SK-N-SH treated with all-trans-retinoic acid at 6 μM for 48 hours (cell line): Measurements from ENCODE around the gene SUGCT.

ENCODE experiments used
- ATAC-seq: fragments of 200-7000 bp; cut with Tn5 transposase; 3 replicates; pipeline ENCODE4 v1.9.1; 2020; ENCODE audit warnings: mild to moderate bottlenecking, moderate library complexity
- ARNTL ChIP-seq: fragments of 450-650 bp; formaldehyde crosslinking; IDR thresholded peaks from 2 replicates; pipeline ENCODE4 v1.5.0; 2020; ENCODE audit warnings: low read depth, mild to moderate bottlenecking, moderate library complexity, borderline replicate concordance
- BACH2 ChIP-seq: fragments of 250-450 bp; sonication (Bioruptor Pico); IDR thresholded peaks from 2 replicates; pipeline ENCODE4 v1.9.0; 2021; ENCODE audit warnings: mild to moderate bottlenecking, borderline replicate concordance
- CSDC2 ChIP-seq: fragments of 250-450 bp; sonication (Bioruptor Pico); IDR thresholded peaks from 2 replicates; pipeline ENCODE4 v1.5.0; 2020; ENCODE audit warnings: mild to moderate bottlenecking, moderate library complexity
- ESRRG ChIP-seq: fragments of 250-450 bp; sonication (Bioruptor Pico); IDR thresholded peaks from 2 replicates; pipeline ENCODE4 v1.6.1; 2021; ENCODE audit warnings: mild to moderate bottlenecking
- ISL1 ChIP-seq: fragments of 250-450 bp; sonication (Bioruptor Pico); IDR thresholded peaks from 2 replicates; pipeline ENCODE4 v2.1.2; 2022; ENCODE audit warnings: mild to moderate bottlenecking, moderate library complexity
- OSR1 ChIP-seq: fragments of 250-450 bp; sonication (Bioruptor Pico); IDR thresholded peaks from 2 replicates; pipeline ENCODE4 v1.8.0; 2022; ENCODE audit warnings: moderate library complexity, mild to moderate bottlenecking, inconsistent platforms
- PPARA ChIP-seq: fragments of 250-450 bp; sonication (Bioruptor Pico); IDR thresholded peaks from 2 replicates; pipeline ENCODE4 v1.5.0; 2020; ENCODE audit warnings: mild to moderate bottlenecking, borderline replicate concordance
- RARB ChIP-seq: fragments of 250-450 bp; sonication (Bioruptor Pico); IDR thresholded peaks from 2 replicates; pipeline ENCODE4 v1.8.0; 2021; ENCODE audit warnings: mild to moderate bottlenecking, moderate library complexity
- SNAI2 ChIP-seq: fragments of 250-450 bp; sonication (Bioruptor Pico); IDR thresholded peaks from 2 replicates; pipeline ENCODE4 v1.5.0; 2020; ENCODE audit warnings: mild to moderate bottlenecking, moderate library complexity
- TCF4 ChIP-seq: fragments of 250-450 bp; sonication (Bioruptor Pico); IDR thresholded peaks from 2 replicates; pipeline ENCODE4 v1.8.0; 2021; ENCODE audit warnings: mild to moderate bottlenecking, moderate library complexity, borderline replicate concordance
- TOX ChIP-seq: fragments of 250-450 bp; sonication (Bioruptor Pico); IDR thresholded peaks from 2 replicates; pipeline ENCODE4 v1.8.0; 2021; ENCODE audit warnings: mild to moderate bottlenecking, moderate library complexity, borderline replicate concordance
- ZC3H10 ChIP-seq: fragments of 250-450 bp; sonication (Bioruptor Pico); IDR thresholded peaks from 2 replicates; pipeline ENCODE4 v1.5.1; 2021; ENCODE audit warnings: mild to moderate bottlenecking, moderate library complexity
- ZFP30 ChIP-seq: fragments of 450-650 bp; formaldehyde crosslinking; IDR thresholded peaks from 2 replicates; pipeline ENCODE4 v1.5.0; 2022; ENCODE audit warnings: mild to moderate bottlenecking, moderate library complexity
- ZNF565 ChIP-seq: fragments of 450-650 bp; formaldehyde crosslinking; conservative IDR thresholded peaks from 2 replicates; pipeline ENCODE4 v1.5.0; 2020; ENCODE audit warnings: low read depth, mild to moderate bottlenecking, moderate library complexity
- ZNF8 ChIP-seq: fragments of 450-650 bp; formaldehyde crosslinking; IDR thresholded peaks from 2 replicates; pipeline ENCODE4 v1.5.0; 2020; ENCODE audit warnings: mild to moderate bottlenecking, moderate library complexity
- TF ChIP-seq, protein P1 (sequence below): fragments of 250-450 bp; sonication (Bioruptor Pico); IDR thresholded peaks from 2 replicates; pipeline ENCODE4 v1.5.1; 2020; ENCODE audit warnings: low read depth, mild to moderate bottlenecking, moderate library complexity
- TF ChIP-seq, protein P2 (sequence below): fragments of 250-450 bp; sonication (Bioruptor Pico); IDR thresholded peaks from 2 replicates; pipeline ENCODE4 v1.8.0; 2021; ENCODE audit warnings: low read depth, mild to moderate bottlenecking, moderate library complexity, borderline replicate concordance
- TF ChIP-seq, protein P3 (sequence below): fragments of 250-450 bp; sonication (Bioruptor Pico); IDR thresholded peaks from 2 replicates; pipeline ENCODE4 v1.5.0; 2020; ENCODE audit warnings: mild to moderate bottlenecking, moderate library complexity

SUGCT gene

DNA sequence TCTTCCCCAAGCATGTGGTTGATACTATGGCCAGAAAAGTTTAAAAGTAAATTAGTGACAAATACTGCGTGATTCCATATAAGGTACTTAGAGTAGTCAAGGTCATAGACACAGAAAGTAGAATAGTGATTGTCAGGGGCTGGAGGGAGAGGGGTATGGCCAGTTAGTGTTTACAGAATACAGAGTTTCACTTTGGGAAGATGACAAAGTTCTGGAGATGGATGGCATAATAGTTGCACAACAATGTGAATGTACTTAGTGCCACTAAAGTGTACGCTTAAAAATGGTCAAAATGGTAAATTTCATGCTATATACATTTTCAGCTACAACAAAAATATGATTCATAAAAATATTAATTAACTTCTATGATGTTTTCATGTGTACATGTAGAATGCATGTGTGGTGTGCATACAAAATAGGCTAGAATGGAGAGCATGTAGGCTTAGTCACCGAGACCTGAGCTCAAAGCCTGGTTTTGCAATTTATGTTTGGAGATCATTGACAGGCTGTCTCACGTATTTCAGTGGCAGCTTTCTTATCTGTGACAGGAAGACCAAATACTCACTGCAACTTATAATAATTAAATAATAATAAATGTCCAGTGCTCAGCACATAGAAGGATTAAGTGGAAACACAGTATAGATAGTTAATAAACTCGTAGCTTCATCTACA lies 625.6 kb downstream of the SUGCT start:
- ATAC-seq = no peak
- TF ChIP-seq BACH2 (CRISPR knock-in tag) (no peak), ISL1 (CRISPR knock-in tag) (0 out of 2 replicates have a peak, but pooled peaks have one; percentile 35)

DNA sequence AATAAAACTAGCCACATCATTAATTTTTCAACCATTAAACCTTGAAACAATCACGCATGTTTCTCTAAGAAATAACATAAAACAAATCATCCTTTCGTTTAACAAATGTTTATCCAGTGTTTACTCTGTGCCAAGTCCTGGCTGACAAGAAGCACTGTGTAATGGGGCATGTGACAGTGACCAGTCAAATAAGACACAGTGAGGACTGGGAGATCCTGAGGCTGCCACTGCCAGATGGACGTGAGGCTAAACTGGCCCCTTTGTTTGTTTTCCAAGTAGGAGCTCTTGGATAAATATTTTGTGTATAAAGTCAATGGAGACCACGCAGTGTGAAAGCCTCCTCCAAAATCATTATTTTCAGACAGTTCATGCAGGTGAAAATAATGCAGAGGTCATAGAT lies 626.2 kb downstream of the SUGCT start:
- TF ChIP-seq PPARA = no peak
- TF ChIP-seq, all 23 proteins: peak for 0
- no peak for ATAC-seq

DNA sequence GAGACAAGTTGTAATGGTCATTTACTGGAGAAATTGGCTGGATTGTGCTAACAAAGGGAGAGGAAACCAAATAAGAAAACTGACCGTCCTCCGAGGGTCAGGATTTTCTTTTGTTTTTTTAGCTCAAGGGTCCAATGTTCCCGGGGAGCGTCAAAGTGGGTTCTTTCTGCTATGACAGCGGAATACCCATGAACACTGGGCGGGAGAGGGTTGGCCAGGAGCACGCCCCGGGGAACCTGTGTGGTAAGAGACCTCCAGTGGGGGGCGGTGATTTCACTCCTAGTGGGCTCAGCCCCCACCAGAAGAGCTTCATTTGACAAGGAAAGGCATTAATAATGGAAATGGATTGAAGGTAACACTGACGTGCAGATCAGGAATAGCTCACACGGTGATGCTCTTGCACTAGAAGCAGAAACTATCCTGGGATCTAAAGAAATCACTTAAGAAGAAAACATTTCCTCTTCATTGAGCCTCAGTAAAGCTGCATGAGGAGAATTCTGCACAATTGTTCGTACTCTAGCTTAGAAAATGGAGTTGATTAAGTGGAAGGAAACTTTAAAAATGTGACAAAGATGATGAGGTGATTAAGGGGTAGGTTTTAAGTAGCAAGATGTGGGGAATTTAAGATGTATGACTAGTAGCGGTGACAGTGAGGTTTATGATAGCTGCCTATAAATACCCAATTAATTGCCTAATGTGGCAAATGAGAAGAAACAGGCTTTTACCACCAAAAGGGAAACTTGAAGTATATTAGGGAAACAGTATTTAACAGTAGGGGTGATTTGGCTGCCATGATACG lies 627.2 kb downstream of the SUGCT start:
- ATAC-seq = no peak
- no peak for TF ChIP-seq ARNTL (CRISPR knock-in tag)
- TF ChIP-seq, protein P1, sequence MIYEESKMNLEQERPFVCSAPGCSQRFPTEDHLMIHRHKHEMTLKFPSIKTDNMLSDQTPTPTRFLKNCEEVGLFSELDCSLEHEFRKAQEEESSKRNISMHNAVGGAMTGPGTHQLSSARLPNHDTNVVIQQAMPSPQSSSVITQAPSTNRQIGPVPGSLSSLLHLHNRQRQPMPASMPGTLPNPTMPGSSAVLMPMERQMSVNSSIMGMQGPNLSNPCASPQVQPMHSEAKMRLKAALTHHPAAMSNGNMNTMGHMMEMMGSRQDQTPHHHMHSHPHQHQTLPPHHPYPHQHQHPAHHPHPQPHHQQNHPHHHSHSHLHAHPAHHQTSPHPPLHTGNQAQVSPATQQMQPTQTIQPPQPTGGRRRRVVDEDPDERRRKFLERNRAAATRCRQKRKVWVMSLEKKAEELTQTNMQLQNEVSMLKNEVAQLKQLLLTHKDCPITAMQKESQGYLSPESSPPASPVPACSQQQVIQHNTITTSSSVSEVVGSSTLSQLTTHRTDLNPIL (CRISPR knock-in tag) = no peak
- no peak for TF ChIP-seq TOX (CRISPR knock-in tag)
- TF ChIP-seq BACH2 (CRISPR knock-in tag) = no peak
- no peak for TF ChIP-seq ZFP30
- no peak for TF ChIP-seq ESRRG (CRISPR knock-in tag)
- no peak for TF ChIP-seq ISL1 (CRISPR knock-in tag)
- no peak for TF ChIP-seq CSDC2 (CRISPR knock-in tag)
- no peak for TF ChIP-seq PPARA
- TF ChIP-seq, protein P2, sequence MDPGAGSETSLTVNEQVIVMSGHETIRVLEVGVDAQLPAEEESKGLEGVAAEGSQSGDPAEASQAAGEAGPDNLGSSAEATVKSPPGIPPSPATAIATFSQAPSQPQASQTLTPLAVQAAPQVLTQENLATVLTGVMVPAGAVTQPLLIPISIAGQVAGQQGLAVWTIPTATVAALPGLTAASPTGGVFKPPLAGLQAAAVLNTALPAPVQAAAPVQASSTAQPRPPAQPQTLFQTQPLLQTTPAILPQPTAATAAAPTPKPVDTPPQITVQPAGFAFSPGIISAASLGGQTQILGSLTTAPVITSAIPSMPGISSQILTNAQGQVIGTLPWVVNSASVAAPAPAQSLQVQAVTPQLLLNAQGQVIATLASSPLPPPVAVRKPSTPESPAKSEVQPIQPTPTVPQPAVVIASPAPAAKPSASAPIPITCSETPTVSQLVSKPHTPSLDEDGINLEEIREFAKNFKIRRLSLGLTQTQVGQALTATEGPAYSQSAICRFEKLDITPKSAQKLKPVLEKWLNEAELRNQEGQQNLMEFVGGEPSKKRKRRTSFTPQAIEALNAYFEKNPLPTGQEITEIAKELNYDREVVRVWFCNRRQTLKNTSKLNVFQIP (CRISPR knock-in tag) = no peak
- TF ChIP-seq SNAI2 (CRISPR knock-in tag) = no peak
- TF ChIP-seq ZNF8 (CRISPR knock-in tag) = no peak
- TF ChIP-seq, protein P3, sequence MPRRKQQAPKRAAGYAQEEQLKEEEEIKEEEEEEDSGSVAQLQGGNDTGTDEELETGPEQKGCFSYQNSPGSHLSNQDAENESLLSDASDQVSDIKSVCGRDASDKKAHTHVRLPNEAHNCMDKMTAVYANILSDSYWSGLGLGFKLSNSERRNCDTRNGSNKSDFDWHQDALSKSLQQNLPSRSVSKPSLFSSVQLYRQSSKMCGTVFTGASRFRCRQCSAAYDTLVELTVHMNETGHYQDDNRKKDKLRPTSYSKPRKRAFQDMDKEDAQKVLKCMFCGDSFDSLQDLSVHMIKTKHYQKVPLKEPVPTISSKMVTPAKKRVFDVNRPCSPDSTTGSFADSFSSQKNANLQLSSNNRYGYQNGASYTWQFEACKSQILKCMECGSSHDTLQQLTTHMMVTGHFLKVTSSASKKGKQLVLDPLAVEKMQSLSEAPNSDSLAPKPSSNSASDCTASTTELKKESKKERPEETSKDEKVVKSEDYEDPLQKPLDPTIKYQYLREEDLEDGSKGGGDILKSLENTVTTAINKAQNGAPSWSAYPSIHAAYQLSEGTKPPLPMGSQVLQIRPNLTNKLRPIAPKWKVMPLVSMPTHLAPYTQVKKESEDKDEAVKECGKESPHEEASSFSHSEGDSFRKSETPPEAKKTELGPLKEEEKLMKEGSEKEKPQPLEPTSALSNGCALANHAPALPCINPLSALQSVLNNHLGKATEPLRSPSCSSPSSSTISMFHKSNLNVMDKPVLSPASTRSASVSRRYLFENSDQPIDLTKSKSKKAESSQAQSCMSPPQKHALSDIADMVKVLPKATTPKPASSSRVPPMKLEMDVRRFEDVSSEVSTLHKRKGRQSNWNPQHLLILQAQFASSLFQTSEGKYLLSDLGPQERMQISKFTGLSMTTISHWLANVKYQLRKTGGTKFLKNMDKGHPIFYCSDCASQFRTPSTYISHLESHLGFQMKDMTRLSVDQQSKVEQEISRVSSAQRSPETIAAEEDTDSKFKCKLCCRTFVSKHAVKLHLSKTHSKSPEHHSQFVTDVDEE = no peak
- no peak for TF ChIP-seq ZC3H10 (CRISPR knock-in tag)
- TF ChIP-seq TCF4 (CRISPR knock-in tag) = no peak
- TF ChIP-seq ZNF565 (CRISPR knock-in tag) = no peak
- no peak for TF ChIP-seq OSR1 (CRISPR knock-in tag)

DNA sequence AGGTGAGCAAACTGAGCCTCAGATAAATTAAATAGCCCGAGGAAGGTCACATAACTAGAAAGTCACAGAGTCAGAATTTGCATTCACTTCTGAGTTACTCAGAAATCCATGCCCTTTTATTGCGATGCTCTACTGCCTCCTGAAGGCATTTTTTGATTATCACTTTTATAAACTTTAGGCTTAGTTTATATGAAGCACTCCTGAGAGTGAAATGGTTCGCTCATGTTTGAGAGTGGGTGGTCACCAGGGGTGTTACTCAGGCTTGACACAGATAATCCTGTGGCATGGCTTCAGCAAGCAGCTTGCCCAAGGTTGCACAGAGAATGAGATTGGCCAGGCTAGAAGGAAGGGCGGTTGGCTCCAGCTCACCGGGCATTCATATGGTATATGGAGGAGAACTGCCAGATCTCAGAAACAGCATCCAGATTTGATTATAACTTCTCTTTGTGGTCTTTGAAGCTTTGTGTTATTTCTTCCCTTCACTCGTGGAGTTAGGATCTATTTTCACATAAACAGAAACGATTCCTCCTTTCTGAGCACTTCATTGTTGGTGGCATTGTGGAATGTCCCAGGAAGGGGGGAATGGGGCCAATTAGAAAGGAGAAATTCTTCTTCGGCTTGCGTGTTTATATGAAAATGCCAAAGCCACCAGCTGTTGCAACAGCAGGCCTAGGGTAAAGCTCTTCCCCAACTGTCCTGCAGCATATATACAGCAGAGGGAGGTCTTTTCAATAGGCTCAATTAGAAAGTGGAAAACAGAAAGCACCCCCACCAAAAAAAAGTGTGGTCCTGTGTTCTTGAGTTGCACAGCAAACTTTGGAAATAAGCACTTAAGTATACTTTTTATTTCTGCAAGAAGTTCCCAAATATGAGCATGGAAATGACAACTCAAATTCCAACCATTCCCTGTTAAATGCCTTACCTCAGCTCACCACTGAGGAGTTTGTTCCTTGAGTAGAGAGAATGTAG lies 628.8 kb downstream of the SUGCT start:
- no peak for TF ChIP-seq CSDC2 (CRISPR knock-in tag)
- ATAC-seq = peak; percentile 74

DNA sequence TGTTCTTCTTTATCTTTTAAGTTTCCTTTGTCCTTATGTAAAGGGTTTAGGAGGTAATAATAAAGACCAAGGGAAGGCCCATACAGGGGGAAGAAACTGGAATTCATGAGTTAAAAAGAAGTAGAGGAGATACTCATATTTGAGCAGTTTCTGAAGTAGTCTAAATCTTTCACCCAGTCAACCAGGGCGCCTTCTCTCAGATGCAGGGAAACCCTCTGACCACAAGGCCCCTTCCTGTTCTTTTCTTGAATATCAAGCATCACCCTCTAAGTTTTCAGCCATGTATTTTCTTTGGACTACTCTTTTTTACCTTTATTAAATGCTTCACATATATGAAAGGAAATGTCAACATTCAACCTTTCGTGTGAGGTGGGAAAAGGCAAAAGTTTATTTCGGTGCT lies 630.8 kb downstream of the SUGCT start:
- ATAC-seq = no peak
- no peak for TF ChIP-seq RARB (CRISPR knock-in tag)
- TF ChIP-seq CSDC2 (CRISPR knock-in tag) = no peak
- no peak for TF ChIP-seq ESRRG (CRISPR knock-in tag)
